CD4-positive, alpha-beta T cell treated with Interleukin-21 for 1 hour (primary cell): ENCODE results near the gene CBX2.
A peak's percentile ranks its signal among the peaks of the same experiment; 100 is the strongest.
"Not testable (repeated sequence)": the region's sequence is repeated elsewhere in the genome, so short reads cannot be mapped to it uniquely, and the experiment has no call there.

Experiments
- DNase-seq: peaks from one replicate; pipeline ENCODE4 v3.0.0-alpha.2; 2020

Gene CBX2

DNA sequence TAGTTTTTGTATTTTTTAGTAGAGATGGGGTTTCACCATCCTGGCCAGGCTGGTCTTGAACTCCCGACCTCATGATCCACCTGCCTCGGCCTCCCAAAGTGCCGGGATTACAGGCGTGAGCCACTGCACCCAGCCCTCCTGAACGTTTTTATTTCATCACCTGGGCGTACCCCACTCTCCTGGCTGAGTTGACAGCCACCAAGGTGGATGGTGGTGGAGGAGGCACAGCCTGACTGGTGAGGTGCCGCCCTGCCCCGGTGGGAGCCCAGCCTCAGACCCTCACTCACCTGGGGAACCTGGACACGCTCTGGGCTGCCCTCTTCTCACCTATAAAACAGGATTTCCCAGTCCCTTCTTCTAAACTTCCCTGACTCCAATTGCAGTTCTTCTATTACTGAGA is 5.2 kb upstream of the CBX2 start:
- DNase-seq = not testable (repeated sequence)

DNA sequence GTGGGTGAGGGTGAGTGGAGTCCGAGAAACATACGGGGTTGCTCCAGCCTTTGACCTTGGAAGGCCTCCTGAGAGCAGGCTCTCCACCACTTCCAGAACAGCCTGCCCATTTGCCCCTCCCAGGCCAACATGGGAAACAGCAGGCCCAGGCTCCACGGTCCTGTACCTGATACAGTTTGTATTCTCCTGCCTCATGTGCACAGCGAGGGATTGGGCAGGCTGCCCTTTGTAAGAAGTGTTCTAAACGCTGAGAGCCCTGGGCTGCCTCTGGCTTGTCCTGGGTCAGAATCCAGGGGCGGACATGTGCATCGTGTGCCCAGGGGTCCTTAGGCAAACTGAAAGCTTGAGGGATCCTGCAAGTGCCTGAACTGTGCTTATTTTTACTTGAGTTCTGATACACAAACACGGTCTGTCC is 3.4 kb upstream of the CBX2 start:
- DNase-seq = no peak

DNA sequence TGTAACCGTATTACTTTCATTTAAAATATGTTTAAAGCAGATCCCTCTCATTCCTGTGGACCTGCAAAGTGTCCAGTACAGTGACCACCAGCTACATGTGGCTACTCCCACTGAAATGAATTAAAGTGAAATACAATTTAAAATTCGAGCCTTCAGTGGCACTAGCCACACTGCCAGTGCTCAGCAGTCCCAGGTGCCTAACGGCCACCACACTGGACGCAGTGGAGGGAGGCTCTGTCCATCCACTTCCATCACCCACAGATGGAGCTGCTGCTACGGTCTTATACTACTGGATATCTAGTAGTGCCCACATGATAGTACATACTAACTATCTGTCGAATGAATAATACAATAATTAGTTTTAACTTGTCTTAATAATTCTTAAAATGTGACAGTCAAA is 2.3 kb upstream of the CBX2 start:
- no peak for DNase-seq

DNA sequence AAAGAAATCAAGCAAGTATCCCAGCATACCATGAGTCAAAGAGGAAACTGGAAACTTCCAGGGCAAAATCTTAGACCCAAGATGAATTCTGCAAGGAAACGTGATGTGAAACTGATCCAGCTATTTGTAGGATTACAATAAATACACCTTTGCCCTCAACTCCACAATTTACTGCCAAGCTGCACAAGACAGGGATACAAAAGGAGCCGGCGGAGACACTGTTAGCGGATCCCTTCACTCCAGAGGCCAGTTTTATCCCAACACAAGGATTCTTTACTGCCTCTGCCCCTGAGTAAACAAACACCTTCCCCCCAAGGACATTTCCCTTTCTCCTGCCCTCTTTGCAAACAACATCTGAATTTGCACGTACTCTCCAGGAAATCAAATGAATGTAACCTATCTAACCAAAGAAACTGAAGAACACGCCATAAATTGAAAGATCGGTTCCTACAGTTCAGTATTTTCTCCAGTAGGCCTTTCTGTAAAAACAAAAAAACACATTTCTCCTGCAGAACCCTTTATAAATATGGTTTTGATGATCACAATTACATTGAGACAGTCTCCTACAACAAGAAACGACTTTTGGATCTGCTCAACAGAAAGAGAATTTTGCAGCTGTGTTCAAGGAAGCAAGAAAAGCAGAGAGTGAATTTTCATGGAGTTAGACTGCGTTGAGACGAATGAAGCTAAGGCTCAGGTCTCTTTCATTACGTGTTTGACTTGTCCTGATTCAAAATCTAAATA is 1.4 kb upstream of the CBX2 start:
- DNase-seq = no peak

DNA sequence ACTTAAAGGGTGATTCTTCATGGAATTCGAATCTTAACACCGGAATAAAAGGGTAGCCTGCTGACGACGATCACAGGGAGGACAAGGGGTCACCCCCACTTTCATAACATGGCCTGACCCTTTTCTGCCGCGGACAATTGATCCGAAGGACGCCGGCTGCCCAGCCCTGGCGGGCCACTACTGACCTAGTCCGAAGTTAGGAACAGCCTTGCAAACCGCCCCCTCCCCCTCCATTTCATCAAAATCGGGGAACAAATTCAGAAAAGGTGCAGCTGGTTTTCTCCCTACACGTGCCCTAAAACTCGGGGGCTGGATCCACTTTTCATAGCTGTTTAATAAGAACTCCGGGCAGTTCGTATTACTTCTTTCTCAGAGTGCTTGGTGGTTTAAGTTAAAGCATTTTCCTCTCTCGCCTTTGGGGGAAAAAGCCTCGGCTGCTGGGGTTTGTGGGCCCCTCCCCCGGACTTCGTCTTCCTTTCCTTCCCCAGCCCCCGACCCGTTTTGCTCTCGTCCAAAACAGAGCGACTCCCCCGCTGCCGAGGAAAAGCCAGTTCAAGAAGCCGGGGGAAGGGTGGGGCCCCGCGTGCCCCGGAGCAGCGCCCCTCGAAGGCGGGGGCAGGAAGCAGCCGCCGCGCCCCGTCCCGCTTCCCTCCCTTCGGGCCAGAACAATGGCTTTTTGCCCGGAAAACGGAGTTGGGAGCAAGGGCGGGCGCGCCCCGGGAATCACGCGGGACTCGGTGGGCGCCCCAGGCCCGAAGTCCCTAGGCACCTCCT is 641 bp upstream of the CBX2 start:
- DNase-seq = peak; percentile 34

DNA sequence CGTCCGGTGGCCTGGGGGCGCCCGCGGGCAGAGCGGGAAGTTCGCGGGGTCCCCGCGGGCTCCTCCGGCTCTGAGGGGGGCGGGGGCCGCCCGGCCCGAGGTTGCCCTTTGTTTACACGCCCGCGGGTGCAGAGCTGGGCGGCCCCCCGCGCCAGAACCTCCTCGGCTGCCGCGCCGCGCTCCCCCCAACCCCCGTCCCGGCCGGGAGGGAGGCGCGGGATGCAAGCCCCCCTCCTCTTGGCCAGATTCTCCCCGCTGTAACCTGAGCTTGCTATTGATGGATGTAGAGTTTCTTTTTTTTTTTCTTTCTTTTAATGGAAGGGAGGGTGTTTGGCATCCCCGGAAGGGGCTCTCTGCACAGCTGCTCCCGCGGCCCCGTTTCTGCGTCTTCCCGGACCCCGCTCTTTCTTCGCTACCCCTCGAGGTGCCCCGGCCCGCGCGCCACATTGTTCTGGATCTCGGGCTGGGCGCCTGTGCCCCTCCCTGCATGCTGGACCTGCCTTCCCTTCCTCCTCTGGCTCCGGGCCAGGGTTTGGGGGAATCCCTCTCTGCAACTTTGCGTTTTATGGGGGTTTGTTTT is 646 bp downstream of the CBX2 start:
- DNase-seq = no peak

DNA sequence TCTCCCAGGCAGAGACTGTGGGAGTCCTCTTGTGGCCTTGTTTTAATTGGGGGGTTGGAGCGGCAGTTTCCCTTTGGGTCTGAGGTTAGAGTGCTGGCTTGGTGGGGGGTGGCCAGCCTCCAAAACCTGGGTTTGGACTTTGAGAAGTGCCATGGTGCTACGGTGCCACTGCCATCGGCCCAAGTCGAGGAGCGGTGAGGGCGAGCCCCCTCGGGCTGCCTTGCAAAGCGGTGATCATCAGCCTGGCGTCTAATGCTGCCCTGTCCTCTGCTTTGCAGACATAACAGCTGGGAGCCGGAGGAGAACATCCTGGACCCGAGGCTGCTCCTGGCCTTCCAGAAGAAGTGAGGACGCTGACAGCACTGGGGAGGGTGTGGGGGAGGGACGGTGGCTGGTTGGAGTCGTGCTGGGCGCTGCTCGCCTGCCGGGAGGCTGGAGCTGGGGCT is 1.2 kb downstream of the CBX2 start:
- no peak for DNase-seq

DNA sequence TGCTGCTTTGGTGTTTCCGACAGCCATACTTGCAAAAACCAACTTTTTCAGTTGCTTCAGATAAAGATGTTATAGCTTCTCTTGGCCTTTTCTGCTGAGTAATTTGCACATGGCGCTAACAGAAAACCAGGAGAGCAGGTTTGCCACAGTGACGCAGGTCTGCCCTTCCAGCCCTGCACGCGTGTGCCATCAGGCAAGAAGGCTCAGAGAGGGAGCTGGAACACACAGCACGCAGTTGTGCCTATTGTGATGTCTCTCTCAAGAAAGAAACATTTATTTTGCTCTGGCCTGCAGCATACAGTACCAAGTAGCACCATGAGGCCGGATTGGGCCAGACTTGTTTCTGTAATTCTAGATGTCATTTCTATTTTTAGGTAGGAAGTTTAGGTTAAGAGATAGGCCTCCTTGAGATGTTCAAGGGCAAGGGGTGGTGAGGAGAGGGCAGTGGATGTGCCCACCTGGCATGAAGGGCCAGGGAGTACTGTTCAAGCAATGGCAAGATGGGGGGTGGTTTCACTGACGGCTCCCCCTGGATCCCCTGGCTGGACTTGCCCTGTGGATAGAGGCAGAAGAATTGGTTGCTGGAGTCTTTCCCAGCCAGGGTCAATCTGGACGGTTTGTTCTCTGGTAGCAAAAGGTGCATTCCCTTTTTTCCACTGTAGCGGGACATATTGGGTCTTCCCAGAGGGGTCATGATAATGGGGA is 1.9 kb downstream of the CBX2 start:
- no peak for DNase-seq

DNA sequence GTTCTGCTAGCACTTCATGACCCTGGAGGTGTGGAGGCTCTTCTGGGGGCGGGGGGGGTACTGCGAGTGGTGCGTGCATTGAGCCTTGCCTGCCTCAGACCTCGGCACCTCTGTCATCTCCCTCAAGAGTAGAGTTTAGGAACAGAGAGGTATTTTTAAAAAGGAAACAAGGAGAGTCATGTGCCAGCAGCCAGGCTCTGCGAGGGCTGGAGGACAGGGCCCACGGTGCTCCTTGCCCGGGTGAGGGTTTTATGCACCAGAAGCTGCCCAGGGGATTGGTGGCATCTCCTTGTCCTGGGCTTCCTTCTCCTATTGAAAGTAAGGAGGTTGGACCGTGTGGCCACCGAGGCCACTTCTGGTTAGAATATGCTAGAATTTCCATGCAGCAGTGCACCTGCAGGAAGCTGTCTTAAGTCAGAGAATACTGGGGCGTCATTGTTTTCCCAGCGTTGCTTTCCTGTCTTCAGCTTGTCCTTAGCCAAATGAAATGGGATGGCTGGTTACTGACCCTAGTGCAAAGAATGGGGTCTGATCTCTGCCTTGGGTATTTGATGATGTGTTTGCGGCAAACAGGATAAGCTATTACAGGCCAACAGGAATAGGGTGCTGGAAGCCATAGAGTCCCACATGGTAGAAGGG is 3.2 kb downstream of the CBX2 start:
- DNase-seq = no peak

DNA sequence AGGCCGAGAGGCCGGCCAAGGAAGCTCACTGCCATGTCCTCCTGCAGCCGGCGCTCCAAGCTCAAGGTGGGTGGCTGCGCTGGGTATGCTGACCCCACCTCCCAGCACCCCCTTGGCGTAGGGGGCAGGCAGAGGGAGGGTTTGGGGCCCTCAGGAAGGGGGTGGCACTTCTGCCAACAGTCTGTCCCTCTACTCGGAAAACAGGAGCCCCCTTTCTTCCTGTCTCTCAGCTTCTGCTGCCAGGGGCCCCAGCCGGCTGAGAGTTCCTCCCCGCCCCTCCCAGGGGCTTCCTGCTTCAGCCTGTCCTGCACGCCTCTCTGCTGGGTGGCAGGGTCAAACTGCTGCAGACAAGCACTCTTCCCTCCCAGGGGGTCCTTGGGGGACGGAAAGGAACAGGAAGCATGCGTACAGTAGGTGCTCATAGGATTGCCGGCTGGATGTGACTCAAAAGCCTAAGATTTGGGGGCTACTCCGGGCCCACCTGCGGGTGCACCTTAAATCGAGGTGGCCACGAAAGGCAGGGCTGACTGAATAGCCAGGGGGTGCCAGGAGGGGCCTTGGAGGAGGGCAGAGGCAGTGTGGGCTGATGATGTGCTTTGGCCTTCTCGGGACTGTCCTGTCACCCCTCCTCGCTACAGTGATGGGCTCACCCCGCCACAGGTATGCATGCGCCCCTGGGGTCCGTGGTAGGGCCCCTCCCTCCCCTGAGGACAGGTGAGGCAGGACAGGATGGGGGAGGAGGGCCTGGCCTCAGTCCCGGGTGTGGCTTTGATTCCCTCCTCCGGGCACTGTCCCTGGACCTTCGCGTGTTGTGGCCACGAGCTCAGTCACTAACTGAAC is 4.0 kb downstream of the CBX2 start:
- no peak for DNase-seq

DNA sequence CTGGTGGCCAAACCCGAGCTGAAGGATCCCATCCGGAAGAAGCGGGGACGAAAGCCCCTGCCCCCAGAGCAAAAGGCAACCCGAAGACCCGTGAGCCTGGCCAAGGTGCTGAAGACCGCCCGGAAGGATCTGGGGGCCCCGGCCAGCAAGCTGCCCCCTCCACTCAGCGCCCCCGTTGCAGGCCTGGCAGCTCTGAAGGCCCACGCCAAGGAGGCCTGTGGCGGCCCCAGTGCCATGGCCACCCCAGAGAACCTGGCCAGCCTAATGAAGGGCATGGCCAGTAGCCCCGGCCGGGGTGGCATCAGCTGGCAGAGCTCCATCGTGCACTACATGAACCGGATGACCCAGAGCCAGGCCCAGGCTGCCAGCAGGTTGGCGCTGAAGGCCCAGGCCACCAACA is 5.9 kb downstream of the CBX2 start:
- DNase-seq = no peak

DNA sequence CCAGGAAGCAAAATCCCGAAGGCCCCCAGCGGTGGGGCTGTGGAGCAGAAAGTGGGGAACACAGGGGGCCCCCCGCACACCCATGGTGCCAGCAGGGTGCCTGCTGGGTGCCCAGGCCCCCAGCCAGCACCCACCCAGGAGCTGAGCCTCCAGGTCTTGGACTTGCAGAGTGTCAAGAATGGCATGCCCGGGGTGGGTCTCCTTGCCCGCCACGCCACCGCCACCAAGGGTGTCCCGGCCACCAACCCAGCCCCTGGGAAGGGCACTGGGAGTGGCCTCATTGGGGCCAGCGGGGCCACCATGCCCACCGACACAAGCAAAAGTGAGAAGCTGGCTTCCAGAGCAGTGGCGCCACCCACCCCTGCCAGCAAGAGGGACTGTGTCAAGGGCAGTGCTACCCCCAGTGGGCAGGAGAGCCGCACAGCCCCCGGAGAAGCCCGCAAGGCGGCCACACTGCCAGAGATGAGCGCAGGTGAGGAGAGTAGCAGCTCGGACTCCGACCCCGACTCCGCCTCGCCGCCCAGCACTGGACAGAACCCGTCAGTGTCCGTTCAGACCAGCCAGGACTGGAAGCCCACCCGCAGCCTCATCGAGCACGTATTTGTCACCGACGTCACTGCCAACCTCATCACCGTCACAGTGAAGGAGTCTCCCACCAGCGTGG is 6.5 kb downstream of the CBX2 start:
- no peak for DNase-seq

DNA sequence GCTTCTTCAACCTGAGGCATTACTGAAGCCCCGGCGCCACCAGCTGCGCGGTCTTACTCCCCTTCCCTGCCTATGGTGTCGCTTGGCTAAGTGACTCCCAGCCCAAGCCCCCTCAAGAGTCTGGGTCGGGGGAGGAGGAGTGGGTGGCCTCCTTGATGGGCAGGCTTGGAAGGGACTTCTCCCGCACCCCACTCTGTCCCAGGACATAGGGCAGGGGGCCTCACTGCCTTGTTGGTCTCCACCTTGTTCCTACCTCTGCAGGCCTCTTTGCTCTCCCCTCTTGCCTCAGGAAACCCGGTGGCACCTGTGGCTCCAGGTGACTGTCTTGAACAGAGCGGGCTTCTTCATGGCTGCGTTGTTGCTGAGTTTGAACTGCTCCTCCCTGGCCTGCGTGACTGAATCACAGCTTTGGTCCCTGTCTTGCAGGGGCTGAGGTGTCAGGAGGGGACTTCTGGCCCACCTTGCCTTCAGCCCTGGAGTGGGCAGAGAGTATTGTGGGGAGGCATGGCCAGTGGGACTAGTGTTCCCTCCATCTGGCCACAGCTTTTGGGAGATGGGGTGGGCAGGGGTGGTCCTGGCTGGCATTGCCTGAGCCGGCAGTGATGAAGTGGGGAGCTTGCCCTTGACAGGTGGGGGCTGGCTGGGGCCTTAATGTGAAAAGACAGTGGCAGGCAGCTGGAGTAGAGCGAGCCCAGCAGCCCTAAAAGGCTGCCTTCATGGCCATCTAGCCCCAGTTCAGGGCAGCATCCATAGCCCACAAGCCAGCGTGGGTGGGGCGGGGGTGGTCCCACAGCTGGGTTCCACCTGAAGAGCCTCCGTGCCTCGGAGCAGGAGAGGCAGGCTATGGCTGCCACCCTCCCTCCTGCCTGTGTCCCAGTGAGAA is 7.3 kb downstream of the CBX2 start:
- no peak for DNase-seq

DNA sequence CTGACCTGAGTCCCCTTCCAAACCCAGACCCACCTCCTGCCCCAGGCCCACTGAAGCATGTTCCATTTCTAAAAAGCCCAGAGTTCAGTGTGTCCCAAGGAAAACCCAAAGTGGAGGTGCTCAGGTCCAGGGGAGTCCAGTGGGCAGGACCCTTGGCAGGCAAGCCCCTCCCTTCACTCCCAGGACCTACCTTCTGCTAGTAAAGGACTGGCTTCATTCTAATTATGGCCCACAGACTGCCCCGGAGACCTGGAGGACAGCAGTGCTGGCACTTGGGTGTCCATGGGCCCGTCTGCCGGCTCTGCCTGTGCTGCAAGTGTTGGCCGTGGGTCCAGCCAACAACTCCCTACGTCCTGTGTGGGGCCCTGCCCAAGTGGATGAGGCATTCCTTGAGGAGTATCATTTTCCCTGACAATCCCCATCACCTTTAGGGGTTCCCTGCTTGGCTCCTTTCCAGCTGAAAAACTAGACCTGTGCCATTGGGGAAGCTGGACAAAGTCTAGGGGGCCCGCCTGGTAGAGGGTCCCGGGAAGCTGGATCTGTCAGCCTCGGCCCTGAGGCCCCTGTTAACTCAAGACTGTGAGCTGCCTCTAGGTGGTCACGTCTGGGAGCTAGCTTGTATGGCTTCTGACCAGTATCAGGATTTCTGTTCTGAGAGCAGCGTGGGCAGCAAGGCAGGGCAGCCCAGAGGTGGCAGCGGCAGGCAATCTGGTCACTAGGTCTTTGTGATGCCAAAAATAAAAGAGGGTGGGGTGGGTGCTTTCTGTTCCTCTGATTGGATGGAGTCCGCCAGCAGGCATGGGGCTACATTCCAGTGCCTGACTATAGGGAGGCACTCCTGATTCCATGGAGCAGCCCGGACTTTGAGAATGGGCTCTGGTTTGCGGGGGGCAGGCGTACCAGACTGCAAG is 8.2 kb downstream of the CBX2 start:
- DNase-seq = no peak

DNA sequence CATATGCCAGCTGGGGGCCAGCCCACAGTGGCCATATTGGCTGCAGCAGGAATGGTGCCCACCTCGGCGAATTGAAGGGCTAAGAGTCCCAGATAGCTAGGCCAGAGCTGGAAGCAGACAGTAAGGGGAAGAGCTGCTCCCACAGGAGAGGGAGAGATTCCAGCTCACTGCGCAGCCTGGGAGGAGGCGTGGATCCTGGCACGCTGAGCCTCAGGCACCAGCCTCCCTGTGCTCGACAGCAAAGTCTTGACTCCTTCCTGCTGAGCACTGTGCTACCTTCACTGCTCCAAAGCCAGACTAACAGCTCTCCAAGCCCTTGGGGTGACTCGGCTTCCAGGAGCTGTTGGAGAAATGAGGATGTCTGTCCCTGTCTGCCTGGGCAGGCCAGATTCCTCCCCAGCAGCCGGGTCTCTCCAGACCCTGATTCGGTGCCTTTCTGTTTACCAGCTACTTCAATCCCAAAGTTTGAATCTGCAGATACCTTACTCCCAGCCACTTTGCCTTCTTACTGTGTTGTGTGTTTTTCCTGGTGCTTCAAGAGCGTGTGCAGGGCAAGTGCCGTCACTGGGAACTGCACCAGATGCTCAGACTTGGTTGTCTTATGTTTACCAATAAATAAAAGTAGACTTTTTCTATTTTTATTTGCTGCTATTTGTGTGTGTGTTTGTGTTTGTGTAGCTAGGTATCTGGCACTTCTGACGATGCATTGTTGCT is 9.1 kb downstream of the CBX2 start:
- no peak for DNase-seq

DNA sequence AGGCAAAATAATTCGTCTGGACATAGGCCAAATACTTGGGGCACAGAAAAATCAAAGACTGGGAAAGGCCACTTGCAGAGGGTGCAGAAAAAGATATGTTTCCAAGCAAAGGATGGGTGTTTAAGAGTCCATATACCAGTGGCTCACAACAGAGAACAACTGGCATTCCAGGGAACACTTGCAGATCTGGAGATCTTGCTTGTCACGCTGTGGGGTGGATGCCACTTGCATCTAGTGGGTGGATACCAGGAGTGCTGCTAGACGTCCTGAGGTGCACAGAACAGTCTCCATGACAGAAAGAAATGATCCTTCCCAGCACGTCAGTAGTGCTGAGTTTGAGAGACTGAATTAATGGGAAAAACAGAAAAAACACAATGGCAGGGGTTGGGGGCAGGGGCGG is 10.5 kb downstream of the CBX2 start:
- no peak for DNase-seq

DNA sequence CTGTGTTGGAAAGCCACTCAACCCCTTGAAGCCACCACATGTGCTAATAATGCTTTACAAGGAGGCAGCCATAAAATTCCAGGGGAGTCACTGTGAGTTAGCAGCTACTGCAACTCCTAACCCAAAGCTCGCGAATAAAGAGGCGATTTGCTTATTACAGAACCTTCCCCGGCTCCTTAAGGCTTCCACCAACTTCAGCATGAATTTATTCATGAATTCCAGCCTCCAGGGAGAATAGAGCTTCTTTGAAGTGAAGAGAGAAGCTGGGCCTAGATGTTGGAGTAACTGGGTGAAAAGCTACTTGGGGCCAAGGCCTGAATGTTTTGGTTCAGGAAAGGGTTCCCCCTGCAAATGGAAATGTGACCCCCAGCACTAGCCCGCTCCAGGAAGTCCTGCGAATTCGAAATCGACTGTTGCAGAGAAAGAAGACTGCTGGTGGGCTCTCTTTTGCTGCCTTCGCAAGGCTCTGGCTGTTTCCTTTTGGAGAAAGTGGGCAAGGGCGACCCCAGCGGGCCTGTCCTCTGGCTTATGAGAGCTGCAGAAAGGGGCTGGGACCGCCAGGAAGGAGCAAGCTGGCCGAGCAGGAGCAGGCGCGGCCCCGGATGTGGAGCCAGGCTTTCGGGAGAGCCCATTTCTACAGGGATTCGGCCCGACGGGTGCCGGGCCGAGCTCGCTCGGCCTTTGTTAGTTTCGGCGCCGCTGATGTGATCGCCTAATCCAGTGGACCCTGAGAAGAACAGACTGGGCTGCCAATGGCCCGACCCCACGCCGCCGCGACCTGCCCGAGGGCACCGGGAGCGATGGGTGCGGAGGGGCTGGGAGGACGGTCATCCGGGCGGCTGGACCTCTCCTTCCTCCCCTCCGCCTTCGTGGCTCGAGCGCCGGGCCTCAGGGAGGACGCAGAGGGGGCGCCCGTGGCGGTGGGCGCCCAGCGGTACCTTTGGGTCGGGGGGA is 11.3 kb downstream of the CBX2 start:
- no peak for DNase-seq
